ENCODE data around the gene TCAP.
A peak's percentile ranks its signal among the peaks of the same experiment; 100 is the strongest.

TCAP gene

DNA sequence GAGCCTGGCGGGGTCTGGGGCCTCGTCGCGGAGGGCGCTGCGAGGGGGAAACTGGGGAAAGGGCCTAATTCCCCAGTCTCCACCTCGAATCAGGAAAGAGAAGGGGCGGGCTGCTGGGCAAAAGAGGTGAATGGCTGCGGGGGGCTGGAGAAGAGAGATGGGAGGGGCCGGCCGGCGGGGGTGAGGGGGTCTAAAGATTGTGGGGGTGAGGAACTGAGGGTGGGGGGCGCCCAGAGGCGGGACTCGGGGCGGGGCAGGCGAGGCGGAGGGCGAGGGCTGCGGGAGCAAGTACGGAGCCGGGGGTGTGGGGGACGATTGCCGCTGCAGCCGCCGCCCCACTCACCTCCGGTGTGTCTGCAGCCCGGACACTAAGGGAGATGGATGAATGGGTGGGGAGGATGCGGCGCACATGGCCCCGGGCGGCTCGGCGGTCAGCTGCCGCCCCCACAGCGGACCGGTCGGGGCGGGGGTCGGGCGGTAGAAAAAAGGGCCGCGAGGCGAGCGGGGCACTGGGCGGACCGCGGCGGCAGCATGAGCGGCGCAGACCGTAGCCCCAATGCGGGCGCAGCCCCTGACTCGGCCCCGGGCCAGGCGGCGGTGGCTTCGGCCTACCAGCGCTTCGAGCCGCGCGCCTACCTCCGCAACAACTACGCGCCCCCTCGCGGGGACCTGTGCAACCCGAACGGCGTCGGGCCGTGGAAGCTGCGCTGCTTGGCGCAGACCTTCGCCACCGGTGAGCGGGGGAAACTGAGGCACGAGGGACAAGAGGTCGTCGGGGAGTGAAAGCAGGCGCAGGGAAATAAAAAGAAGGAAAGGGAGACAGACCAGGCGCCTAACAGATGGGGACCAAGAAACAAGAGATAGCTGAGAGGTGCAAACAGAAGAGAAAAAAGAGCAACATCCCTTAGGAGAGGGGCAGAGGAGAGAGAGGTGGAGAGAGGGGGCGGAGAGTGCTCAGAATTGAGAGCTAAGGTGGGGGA, 3.1 kb downstream of the TCAP start, which contains the start of gene PNMT:
Gene PNMT, plus strand, starts transcription at position 509 of the 980 bp plus-strand sequence. Its CDS starts 23 bp downstream, at position 532.
- peak; percentile 75 to 80 for DNase-seq

DNA sequence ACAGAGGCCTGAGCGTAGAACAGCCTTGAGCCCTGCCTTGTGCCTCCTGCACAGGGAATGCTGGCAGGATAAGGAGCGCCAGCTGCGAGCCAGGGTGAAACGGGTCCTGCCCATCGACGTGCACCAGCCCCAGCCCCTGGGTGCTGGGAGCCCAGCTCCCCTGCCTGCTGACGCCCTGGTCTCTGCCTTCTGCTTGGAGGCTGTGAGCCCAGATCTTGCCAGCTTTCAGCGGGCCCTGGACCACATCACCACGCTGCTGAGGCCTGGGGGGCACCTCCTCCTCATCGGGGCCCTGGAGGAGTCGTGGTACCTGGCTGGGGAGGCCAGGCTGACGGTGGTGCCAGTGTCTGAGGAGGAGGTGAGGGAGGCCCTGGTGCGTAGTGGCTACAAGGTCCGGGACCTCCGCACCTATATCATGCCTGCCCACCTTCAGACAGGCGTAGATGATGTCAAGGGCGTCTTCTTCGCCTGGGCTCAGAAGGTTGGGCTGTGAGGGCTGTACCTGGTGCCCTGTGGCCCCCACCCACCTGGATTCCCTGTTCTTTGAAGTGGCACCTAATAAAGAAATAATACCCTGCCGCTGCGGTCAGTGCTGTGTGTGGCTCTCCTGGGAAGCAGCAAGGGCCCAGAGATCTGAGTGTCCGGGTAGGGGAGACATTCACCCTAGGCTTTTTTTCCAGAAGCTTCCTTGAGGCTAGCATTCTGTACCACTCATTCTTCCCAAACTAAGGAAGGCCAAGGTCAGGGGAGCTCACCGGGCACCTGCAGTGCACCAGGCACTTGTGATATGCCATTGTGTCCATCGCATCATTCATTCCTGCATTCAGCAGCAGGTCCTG, 5.0 kb downstream of the TCAP start:
- no peak for DNase-seq

GRCh38 chr17:39670746-39671145, 5.6 kb downstream of the TCAP start:
- no peak for DNase-seq

DNA sequence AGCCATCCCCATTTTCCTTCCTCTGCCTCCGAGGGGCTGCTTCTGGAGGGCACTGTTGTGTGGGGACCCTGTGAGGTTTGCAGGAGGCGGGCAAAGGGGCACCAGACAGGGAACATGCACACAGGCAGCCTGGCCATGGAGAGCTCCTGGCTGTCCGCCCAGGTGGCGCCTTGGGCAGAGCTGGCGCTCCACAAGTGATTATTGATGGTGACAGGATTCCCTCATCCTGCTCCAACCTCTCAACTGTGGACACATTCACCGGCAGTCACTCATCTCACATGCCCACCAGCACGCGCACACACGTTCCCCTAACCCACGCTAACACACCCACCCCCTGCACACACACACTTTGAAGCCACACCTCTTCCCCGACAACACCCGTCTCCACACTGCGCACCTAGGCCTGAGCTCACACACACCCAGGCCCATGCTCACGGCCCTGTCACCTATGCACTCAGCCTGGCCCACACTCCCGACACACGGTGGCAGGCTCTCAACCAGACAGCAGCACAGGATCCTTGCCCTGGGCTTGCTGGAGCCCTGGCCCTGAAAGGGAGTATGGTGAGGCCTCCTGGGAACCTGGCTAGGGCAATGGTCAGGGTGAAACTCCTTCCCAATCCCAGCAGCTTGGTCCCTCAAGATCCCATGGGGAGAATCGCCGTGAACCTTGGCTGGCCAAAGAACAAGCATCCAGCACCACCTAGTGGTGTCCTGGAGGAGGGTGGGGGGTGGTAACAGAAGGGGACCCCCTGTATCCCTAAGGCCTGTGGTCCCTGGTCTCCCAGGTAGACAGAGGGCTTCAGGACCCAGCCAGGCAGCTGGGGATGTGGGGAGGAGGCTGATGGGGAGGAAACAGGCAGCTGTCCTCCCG, 6.7 kb downstream of the TCAP start:
- no peak for DNase-seq

GRCh38 chr17:39672522-39673334, 7.6 kb downstream of the TCAP start:
- DNase-seq = no peak

DNA sequence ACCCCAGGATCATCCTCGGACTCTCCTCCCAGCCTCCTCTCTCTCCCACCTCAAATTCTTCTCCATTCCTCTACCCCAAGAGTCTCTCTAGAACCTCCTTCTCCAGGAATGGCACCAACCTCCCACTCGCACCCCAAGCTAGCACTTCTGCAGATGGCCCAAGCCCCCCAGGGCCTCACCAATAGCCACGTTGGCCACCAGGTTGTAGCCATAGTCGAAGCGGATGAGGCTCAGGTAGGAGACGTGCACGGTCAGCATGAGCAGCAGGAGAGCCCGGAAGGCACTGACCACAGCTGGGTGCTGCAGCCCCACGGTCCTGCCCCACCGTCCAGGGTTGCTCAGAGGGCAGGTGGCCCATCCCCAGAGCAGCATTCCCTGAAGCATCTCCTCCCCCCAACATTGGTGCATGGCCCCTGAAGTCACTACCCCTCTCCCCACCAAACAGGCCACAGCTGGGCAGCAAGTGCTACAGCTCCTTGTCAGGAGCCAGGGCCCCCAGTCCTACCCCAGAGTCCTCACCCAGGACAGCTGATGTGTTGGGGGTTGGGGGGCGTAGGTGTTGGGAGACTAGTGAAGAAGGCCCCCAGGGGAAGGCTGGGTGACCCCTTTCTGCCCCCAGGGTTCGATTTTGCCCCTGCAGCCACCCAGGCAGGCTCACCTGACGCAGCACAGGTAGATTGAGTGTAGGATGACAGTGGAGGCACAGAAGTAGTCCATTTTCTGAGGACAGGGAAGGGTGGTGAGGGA, 8.4 kb downstream of the TCAP start:
- DNase-seq = no peak

- DNase-seq = no peak
These were observed 9.0 kb downstream of the TCAP start for GRCh38 chr17:39674179-39674578.

DNA sequence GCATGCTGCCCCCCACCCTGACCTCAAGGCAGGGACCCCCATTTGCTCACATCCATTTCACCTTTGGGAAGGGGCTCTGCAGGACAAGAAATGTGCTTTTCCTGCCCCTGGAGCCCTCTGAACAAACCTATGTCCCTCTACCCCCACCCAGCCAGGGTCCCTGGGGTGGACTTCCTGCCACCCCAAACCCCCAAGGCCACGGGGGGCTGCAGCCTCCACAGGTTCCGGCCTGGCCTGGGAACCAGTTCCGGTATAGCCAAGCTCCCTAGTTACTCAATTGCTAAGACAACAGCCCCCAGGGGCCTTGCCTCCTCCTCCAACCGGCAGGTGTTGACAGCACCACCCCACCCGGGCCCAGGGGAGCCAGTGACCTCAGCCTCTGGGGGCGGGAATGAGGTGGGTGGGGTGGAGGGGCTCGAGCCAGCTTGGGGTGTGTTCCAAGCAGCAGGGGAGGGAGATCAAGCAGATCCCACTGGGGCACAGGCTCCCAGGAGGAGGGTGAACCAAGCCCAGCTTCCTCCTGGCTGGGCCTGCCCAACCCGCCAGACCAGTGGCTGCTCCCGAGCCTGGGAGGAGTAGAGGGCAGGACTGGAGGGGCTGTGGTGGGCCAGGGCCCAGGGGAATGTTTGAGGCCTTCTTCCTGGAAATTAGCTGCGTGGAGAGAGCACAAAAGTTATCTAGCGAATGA, 9.7 kb downstream of the TCAP start:
- no peak for DNase-seq

DNA sequence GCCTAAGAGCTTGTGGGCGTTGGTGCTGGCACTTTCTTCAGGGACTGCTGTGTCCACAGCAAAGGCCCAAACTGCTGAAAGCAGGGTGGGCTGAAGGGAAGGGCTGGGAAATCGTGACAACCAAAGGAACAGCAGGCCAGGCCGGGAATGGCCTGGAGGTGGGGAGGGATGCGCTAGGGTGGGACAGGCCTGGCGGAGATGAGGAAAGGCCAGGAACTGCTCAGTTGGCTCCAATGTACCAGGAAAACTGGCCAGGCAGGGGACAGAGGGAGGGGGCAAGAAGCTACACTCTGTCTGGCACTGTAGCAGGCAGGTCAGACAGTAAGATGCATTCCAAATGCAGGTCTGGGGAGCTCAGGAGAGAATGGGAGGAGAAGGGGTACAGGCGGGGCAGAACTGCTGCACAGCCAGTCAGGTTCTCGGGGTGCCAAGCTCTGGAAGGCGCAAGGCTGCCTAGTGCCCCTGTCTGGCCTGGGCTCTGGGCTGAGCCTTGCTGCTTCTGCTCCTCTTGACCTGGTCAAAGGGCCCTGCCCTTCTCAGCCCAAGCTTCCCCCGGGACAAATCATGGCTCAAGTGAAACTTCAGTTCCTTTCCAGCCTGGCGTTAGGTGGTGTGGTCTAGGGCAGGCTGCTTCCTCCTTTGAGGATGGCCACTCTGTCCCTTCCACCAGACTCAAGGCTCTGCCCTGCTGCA, 10.4 kb downstream of the TCAP start:
- DNase-seq = no peak

DNA sequence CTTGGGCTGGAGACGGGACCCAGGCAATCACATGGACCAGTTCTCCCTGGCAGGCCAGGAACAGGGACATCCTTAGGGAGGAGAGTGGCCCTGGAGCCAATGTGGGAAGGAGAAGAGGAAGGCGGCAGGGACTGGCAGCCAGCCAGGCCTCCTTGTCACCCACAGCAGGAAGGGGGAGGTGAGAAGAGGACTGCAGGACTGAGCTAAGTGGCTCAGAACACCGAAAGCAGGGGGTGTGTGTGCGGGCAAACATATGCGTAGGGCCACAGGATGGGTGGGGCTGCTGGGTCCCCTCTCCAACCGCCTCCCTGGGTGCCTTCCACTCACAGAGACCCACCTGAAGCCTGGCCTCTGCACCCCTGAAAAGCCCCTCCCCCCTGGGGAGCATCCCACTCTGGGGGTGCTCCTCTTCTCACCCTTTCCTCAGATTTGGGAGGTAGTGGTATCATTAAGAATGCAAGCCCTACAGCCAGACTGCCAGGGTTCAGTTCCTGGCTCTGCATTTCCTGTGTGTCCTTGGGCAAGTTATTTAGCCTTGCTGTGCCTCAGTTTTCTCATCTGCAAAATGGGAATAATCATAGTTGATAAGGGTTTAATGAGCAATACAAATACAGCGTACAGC, 11.2 kb downstream of the TCAP start:
- DNase-seq = peak; percentile 33 to 37

DNA sequence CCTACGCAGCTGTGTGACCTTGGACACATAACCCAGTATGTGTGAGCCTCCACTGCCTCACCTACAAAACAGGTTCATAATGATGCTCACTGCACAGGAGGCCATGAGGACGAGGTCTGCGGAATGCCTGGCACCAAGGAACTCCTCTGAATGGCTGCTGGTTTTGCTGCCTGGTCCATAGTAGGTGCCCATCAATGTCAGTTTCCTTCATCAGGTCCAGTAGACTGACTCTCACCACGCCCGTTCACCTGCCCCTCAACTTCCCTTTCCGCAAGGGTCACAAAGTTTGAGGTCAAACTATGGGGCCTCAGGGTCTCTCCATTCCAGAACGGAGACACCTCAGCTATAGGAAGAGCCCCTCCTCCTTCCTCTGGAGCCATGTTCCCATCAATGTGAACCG, 11.9 kb downstream of the TCAP start:
- DNase-seq = no peak

- no peak for DNase-seq
These were observed 12.6 kb downstream of the TCAP start for GRCh38 chr17:39677542-39678339.

- DNase-seq = peak in 1 of 2 experiments; percentile 11
These were observed 13.4 kb downstream of the TCAP start for GRCh38 chr17:39678340-39679116.

DNA sequence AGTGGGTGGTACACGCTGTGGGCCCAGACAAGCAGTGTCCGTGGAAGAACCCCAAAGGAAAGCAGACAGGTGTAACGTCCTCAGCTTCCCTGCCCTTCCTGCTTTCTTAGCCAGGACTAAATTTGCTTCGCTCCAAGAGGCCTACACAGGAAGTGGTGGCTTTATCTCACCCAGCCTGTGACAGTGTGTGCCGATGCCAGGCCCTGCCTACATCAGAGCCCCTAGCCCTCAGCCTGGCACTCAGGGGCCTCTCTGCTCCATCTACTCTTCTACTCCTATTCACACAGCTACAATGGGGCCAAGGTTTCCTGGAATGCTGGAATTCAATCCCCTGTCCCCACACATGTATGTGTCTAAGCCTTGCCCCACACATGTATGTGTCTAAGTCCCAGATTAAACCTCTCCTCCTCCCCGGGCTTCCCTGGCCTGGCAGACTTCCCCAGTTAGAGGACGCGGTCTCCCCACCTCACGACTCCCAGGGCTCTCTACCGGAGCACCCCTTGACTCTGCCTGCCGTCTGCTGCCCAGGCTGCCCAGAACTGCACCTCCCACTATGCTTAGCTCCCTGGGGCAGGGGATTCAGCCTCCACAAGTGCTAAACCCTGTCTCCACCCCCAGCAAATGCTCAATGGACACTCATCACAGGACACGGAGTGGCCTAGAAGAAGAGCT, 14.5 kb downstream of the TCAP start:
- DNase-seq = peak; percentile 32 to 44

- DNase-seq = no peak
These were observed 18.3 kb downstream of the TCAP start for GRCh38 chr17:39683295-39683939.
